HepG2 (cell line): Measurements from ENCODE around the gene PRDM10. TPM values are rescaled to one million over a fixed set of nuclear protein-coding genes. Genes with fewer than 3 reads are reported as not detected.

Experiments used
- ATAC-seq: fragments of 200-7000 bp; cut with Tn5 transposase; 3 replicates; pipeline ENCODE4 v1.9.1; 2020; ENCODE audit warnings: mild to moderate bottlenecking, moderate library complexity
- BruUV-seq: library from RNA; stranded (reverse); fragments of 400-500 nt; replicated peaks from 2 replicates; lab custom pipeline; 2021; lab: Mats Ljungman, UMichigan
- CTCF ChIA-PET: fragments of 300-600 bp; formaldehyde crosslinking; extraction: SDS; loops from one replicate; lab custom pipeline; 2021; ENCODE audit warnings: low total read pairs, inconsistent platforms, low intra/inter-chr PET ratio; lab: Yijun Ruan, JAX
- POLR2A ChIA-PET: fragments of 350-600 bp; sonication (Branson Sonifier 250); formaldehyde crosslinking; loops from one replicate; lab custom pipeline; 2020; ENCODE audit warnings: antibody characterized with exemption, inconsistent platforms; lab: Yijun Ruan, JAX
- DNase-seq: peaks from one replicate; pipeline ENCODE4 v3.0.0-alpha.2; 2015; ENCODE audit warnings: low spot score
- FAIRE-seq: peaks from 3 replicates; lab custom pipeline; 2011; peaks lifted over from hg19 to GRCh38; lab: Jason Lieb, UNC
- H2AFZ ChIP-seq: one replicate; pipeline ENCODE4 v1.6.1; 2011; ENCODE audit warnings: low read length, inconsistent platforms
- H3K27ac ChIP-seq: fragments of 300-600 bp; 3 replicates; pipeline ENCODE4 v1.8.0; 2011; ENCODE audit warnings: mixed run types, mild to moderate bottlenecking, mixed read lengths, low read length, inconsistent platforms; ENCODE audit not compliant: insufficient read depth; ENCODE audit errors: extremely low read length
- H3K27me3 ChIP-seq, 2 experiments: fragments of 200-600 bp in 1 of 2; 2 replicates in 1 of 2; 3 replicates in 1 of 2; pipeline versions ENCODE4 v1.6.0 to v1.8.0; 2011; ENCODE audit warnings: low read length in 2 of 2, mild to moderate bottlenecking in 2 of 2, moderate library complexity in 2 of 2, inconsistent platforms in 1 of 2; ENCODE audit not compliant: insufficient read depth in 2 of 2, control insufficient read depth in 1 of 2
- H3K36me3 ChIP-seq, 2 experiments: fragments of 200-600 bp in 1 of 2; replicated peaks in 1 of 2; 2 replicates in 1 of 2; 3 replicates in 1 of 2; pipeline versions ENCODE4 v1.5.1 to v1.8.0; 2011; ENCODE audit warnings: low read length in 2 of 2, inconsistent platforms in 1 of 2; ENCODE audit not compliant: insufficient read depth in 2 of 2, control insufficient read depth in 1 of 2
- H3K4me1 ChIP-seq: 2 replicates; pipeline ENCODE4 v1.5.1; 2012; ENCODE audit warnings: low read length, inconsistent platforms; ENCODE audit not compliant: insufficient read depth
- H3K4me2 ChIP-seq: 2 replicates; pipeline ENCODE4 v1.6.0; 2011; ENCODE audit warnings: low read depth, low read length, inconsistent platforms
- H3K4me3 ChIP-seq, 3 experiments: fragments of 200-600 bp in 1 of 3; sonication (generic), shearing (Covaris generic) in 1 of 3; replicated peaks in 1 of 3; 2 replicates each; pipeline ENCODE4 v1.5.1; 2011 to 2016; ENCODE audit warnings: low read length in 3 of 3, inconsistent platforms in 2 of 3, low read depth in 2 of 3, mild to moderate bottlenecking in 2 of 3, control low read depth in 1 of 3, mixed read lengths in 1 of 3; ENCODE audit not compliant: insufficient read depth in 1 of 3
- H3K79me2 ChIP-seq: one replicate; pipeline ENCODE4 v1.6.1; 2011; ENCODE audit warnings: low read length, inconsistent platforms; ENCODE audit not compliant: insufficient read depth
- H3K9ac ChIP-seq: 2 replicates; pipeline ENCODE4 v1.6.0; 2011; ENCODE audit warnings: mild to moderate bottlenecking, low read depth, low read length, inconsistent platforms; ENCODE audit not compliant: insufficient read depth
- H3K9me3 ChIP-seq: 2 replicates; pipeline ENCODE4 v1.5.1; 2012; ENCODE audit warnings: mild to moderate bottlenecking, low read length
- H4K20me1 ChIP-seq: 2 replicates; pipeline ENCODE4 v1.6.0; 2011; ENCODE audit warnings: inconsistent platforms, mild to moderate bottlenecking, low read length, moderate library complexity; ENCODE audit not compliant: insufficient read depth
- REST ChIP-seq, 2 experiments: IDR thresholded peaks; 2 replicates each; pipeline ENCODE4 v1.6.1; 2011 to 2012; ENCODE audit warnings: low read length in 2 of 2, borderline replicate concordance in 1 of 2, low read depth in 1 of 2, mild to moderate bottlenecking in 1 of 2, moderate library complexity in 1 of 2
- ZIK1 ChIP-seq: sonication (generic); formaldehyde crosslinking; IDR thresholded peaks from 2 replicates; pipeline ENCODE4 v1.5.0; 2020; ENCODE audit warnings: mild to moderate bottlenecking, low read depth, missing genetic modification reagents, borderline replicate concordance
- ZNF274 ChIP-seq: sonication (generic); formaldehyde crosslinking; IDR thresholded peaks from 2 replicates; pipeline ENCODE4 v1.5.1; 2020; ENCODE audit warnings: mild to moderate bottlenecking, missing genetic modification reagents
- ZNF44 ChIP-seq: sonication (generic); formaldehyde crosslinking; IDR thresholded peaks from 2 replicates; pipeline ENCODE4 v1.5.1; 2020; ENCODE audit warnings: mild to moderate bottlenecking, missing genetic modification reagents
- ZNF589 ChIP-seq: sonication (generic); formaldehyde crosslinking; conservative IDR thresholded peaks from 2 replicates; pipeline ENCODE4 v1.8.0; 2022; ENCODE audit warnings: mild to moderate bottlenecking, moderate library complexity, missing genetic modification reagents
- ZSCAN21 ChIP-seq: sonication (generic); formaldehyde crosslinking; IDR thresholded peaks from 2 replicates; pipeline ENCODE4 v1.8.0; 2022; ENCODE audit warnings: mild to moderate bottlenecking, missing genetic modification reagents, moderate library complexity, borderline replicate concordance
- WGBS: methylation state at CpG from one replicate; pipeline ENCODE4 v1.1.6; 2017; ENCODE audit warnings: low lambda C conversion rate; 5-methylcytosine and 5-hydroxymethylcytosine counted together
- in situ Hi-C: cut with HindIII; loops from 2 replicates; pipeline ENCODE4 v1.10.0; 2017; ENCODE audit warnings: low pct_unique_long_range_greater_than_20kb; ENCODE audit not compliant: extremely low pct_ligation_motif_present
- intact Hi-C: fragments of 100-400 bp; cut with micrococcal nuclease; formaldehyde crosslinking; loops from one replicate; pipeline ENCODE4 v1.10.0; 2022; ENCODE audit not compliant: unreplicated experiment
- polyA plus RNA-seq, 8 experiments: library from polyadenylated mRNA; depleted of rRNA in 3 of 8; stranded (reverse) in 7 of 8; unstranded in 1 of 8; fragments of >200 nt; fragmentation: Illumina TruSeq in 4 of 8; extraction: Trizol in 4 of 8; gene quantifications; 2 replicates each; pipeline versions ENCODE4 v1.2.1 to v1.2.3, GENCODE V29; 2011 to 2016; ENCODE audit warnings: low read depth in 4 of 8, missing spikeins in 1 of 8, mixed read lengths in 1 of 8; ENCODE audit not compliant: insufficient read depth in 1 of 8
- total RNA-seq, 5 experiments: library from RNA; depleted of rRNA; stranded (reverse); fragments of >200 nt; fragmentation: Illumina TruSeq; extraction: Trizol; gene quantifications; 2 replicates each; pipeline ENCODE4 v1.2.3, GENCODE V29; 2016; ENCODE audit warnings: low read depth in 1 of 5

PRDM10 gene
- total and polyA plus RNA-seq, 2 of the 13 experiments (the other 11 are each of a cell fraction or from before 2014, with no cell fraction given), result 5.7 to 5.8 TPM

- FAIRE-seq, result no peak
- Histone ChIP-seq H3K9ac (no peak overlapping the region), H3K79me2 (peaks cover 6% of the 10 kb centered on the region), H3K9me3 (no peaks in the 10 kb centered on the region), H3K4me3 (no peak overlapping the region), H3K4me2 (no peak overlapping the region), H2AFZ (no peak overlapping the region), H3K36me3 (no peaks in the 10 kb centered on the region), H3K4me1 (peaks cover 26% of the 10 kb centered on the region), H4K20me1 (no peaks in the 10 kb centered on the region), H3K27me3 (no peaks in the 10 kb centered on the region), H3K27ac (no peak overlapping the region)
- no peak for DNase-seq
- WGBS, result 86% methylated on average over 3 of the region's 3 CpGs
- ChIA-PET POLR2A (no interaction called here), CTCF (no interaction called here)
- no peak for ATAC-seq
- in situ Hi-C loops (no loop called here), intact Hi-C loops (no loop called here)
- TF ChIP-seq ZNF274 (CRISPR knock-in tag) (no peak), ZNF589 (CRISPR knock-in tag) (no peak), ZIK1 (CRISPR knock-in tag) (no peak), ZSCAN21 (no peak)
- BruUV-seq, result no TSS peak
These were observed 34.6 kb downstream of the PRDM10 start for GRCh38 chr11:129967996-129968395.

GRCh38 chr11:129965248-129965647, 37.4 kb downstream of the PRDM10 start:
- Histone ChIP-seq H3K27ac (no peak overlapping the region), H3K27me3 (no peaks in the 10 kb centered on the region), H3K4me3 (no peak overlapping the region), H3K9me3 (no peaks in the 10 kb centered on the region), H4K20me1 (no peaks in the 10 kb centered on the region), H3K4me2 (no peak overlapping the region), H2AFZ (no peak overlapping the region), H3K36me3 (peaks cover 0 to 5% of the 10 kb centered on the region in 2 experiments; a peak in 2 of 5 replicates), H3K79me2 (peaks cover 6% of the 10 kb centered on the region), H3K4me1 (peaks cover 25% of the 10 kb centered on the region), H3K9ac (no peak overlapping the region)
- BruUV-seq, result no TSS peak
- CTCF ChIA-PET, result no interaction called here
- intact Hi-C loops, result no loop called here
- 94% methylated on average over 3 of the region's 3 CpGs for WGBS
- TF ChIP-seq REST (IDR thresholded peaks at IDR 0.05; ENCODE audit: borderline replicate concordance in 1 of 2, low read depth in 1 of 2, low read length in 2 of 2) (peak; percentile 15 to 87), ZNF44 (CRISPR knock-in tag) (no peak)
- FAIRE-seq, result no peak
- no peak for ATAC-seq
- DNase-seq, result no peak
- POLR2A ChIA-PET, result interaction anchor here (1.8 kb wide), 1 partner anchor 38 kb away, joined by 7 read pairs; the partner anchor contains the start of gene PRDM10
- in situ Hi-C loops, result no loop called here
